HG03095 (cell line): ENCODE data around the gene SLC35C1.
"Not testable (repeated sequence)": the region's sequence is repeated elsewhere in the genome, so short reads cannot be mapped to it uniquely, and the experiment has no call there.

ENCODE experiments used
- ATAC-seq: cut with Tn5 transposase; IDR thresholded peaks from one replicate; pipeline ENCODE4 v1.9.1; 2021; ENCODE audit warnings: moderate library complexity; ENCODE audit not compliant: unreplicated experiment

The SLC35C1 gene

GRCh38 chr11:45809456-45810395, 4.8 kb downstream of the SLC35C1 start:
- ATAC-seq: no peak

- ATAC-seq: no peak
Measured at GRCh38 chr11:45810431-45811108, 5.6 kb downstream of the SLC35C1 start.

GRCh38 chr11:45811109-45811435, 6.1 kb downstream of the SLC35C1 start:
- no peak for ATAC-seq

- no peak for ATAC-seq
Measured at GRCh38 chr11:45811571-45812290, 6.8 kb downstream of the SLC35C1 start.

GRCh38 chr11:45812581-45813548, 7.9 kb downstream of the SLC35C1 start:
- no peak for ATAC-seq

- no peak for ATAC-seq
Measured at GRCh38 chr11:45815747-45816146, 10.8 kb downstream of the SLC35C1 start.

- no peak for ATAC-seq
Measured at GRCh38 chr11:45816614-45817013, 11.7 kb downstream of the SLC35C1 start.

GRCh38 chr11:45817191-45817590, 12.2 kb downstream of the SLC35C1 start:
- ATAC-seq: peak; percentile 96

GRCh38 chr11:45818961-45819605, 14.1 kb downstream of the SLC35C1 start:
- no peak for ATAC-seq

GRCh38 chr11:45820211-45820857, 15.4 kb downstream of the SLC35C1 start:
- ATAC-seq: no peak

- not testable (repeated sequence) for ATAC-seq
Measured at GRCh38 chr11:45826492-45826891, 21.5 kb downstream of the SLC35C1 start.

- no peak for ATAC-seq
Measured at GRCh38 chr11:45827123-45827522, 22.2 kb downstream of the SLC35C1 start.

GRCh38 chr11:45828996-45829395, 24.0 kb downstream of the SLC35C1 start:
- ATAC-seq: no peak

- ATAC-seq: no peak
Measured at GRCh38 chr11:45830596-45830995, 25.6 kb downstream of the SLC35C1 start.

- no peak for ATAC-seq
Measured at GRCh38 chr11:45832811-45833441, 28.0 kb downstream of the SLC35C1 start.

- ATAC-seq: no peak
Measured at GRCh38 chr11:45833761-45834160, 28.8 kb downstream of the SLC35C1 start.

GRCh38 chr11:45834298-45834756, 29.4 kb downstream of the SLC35C1 start:
- no peak for ATAC-seq

GRCh38 chr11:45839204-45839603, 34.3 kb downstream of the SLC35C1 start:
- ATAC-seq: no peak

GRCh38 chr11:45840251-45840650, 35.3 kb downstream of the SLC35C1 start:
- not testable (repeated sequence) for ATAC-seq
